BJ (cell line): ENCODE measurements around the gene LRFN2. TPM values are rescaled to one million over a fixed set of nuclear protein-coding genes. Genes with fewer than 3 reads are reported as not detected.

ENCODE experiments used
- CTCF ChIA-PET: fragments of 350-600 bp; formaldehyde crosslinking; extraction: SDS; loops from one replicate; lab custom pipeline; 2021; ENCODE audit warnings: antibody characterized with exemption, inconsistent platforms; lab: Yijun Ruan, JAX
- POLR2A ChIA-PET: fragments of 300-600 bp; sonication (Branson Sonifier 250); formaldehyde crosslinking; extraction: SDS; loops from one replicate; lab custom pipeline; 2021; ENCODE audit warnings: antibody characterized with exemption; lab: Charles Lee
- DNase-seq: peaks from one replicate; pipeline ENCODE4 v3.0.0-alpha.2; 2011; ENCODE audit warnings: low read depth
- H3K27me3 ChIP-seq: 2 replicates; pipeline ENCODE4 v1.6.0; 2011; ENCODE audit warnings: low read length; ENCODE audit not compliant: control insufficient read depth, insufficient read depth
- H3K36me3 ChIP-seq: 2 replicates; pipeline ENCODE4 v1.5.1; 2011; ENCODE audit warnings: low read length; ENCODE audit not compliant: control insufficient read depth, insufficient read depth
- H3K4me3 ChIP-seq: 2 replicates; pipeline ENCODE4 v1.5.1; 2011; ENCODE audit warnings: low read depth, mild to moderate bottlenecking, control low read depth, low read length
- CTCF ChIP-seq: IDR thresholded peaks from 2 replicates; pipeline ENCODE4 v1.5.1; 2011; ENCODE audit warnings: low read depth, mild to moderate bottlenecking, control low read depth, inconsistent platforms, low read length, moderate library complexity; ENCODE audit not compliant: insufficient read depth
- polyA plus RNA-seq: library from polyadenylated mRNA; depleted of rRNA; stranded (reverse); fragments of >200 nt; gene quantifications from 2 replicates; pipeline ENCODE4 v1.2.3, GENCODE V29; 2011

LRFN2 gene
- polyA plus RNA-seq, 1 experiment: not detected

GRCh38 chr6:40395066-40395697 is 192.0 kb downstream of the LRFN2 start:
- no peaks in the 10 kb centered on the region for H3K36me3 ChIP-seq
- H3K4me3 ChIP-seq: no peak overlapping the region
- no peak for DNase-seq
- TF ChIP-seq CTCF: no peak
- ChIA-PET POLR2A (no interaction called here), CTCF (no interaction called here)
- no peaks in the 10 kb centered on the region for H3K27me3 ChIP-seq

GRCh38 chr6:40394381-40394780 is 192.8 kb downstream of the LRFN2 start:
- CTCF ChIA-PET: no interaction called here
- DNase-seq: no peak
- TF ChIP-seq CTCF: no peak
- Histone ChIP-seq H3K4me3 (no peak overlapping the region), H3K27me3 (no peaks in the 10 kb centered on the region), H3K36me3 (no peaks in the 10 kb centered on the region)
- POLR2A ChIA-PET: no interaction called here

- POLR2A ChIA-PET: no interaction called here
- Histone ChIP-seq H3K27me3 (no peaks in the 10 kb centered on the region), H3K4me3 (no peak overlapping the region), H3K36me3 (no peaks in the 10 kb centered on the region)
- no peak for DNase-seq
- no peak for TF ChIP-seq CTCF
- CTCF ChIA-PET: no interaction called here
Measured at GRCh38 chr6:40393641-40394040, 193.5 kb downstream of the LRFN2 start.

- H3K36me3 ChIP-seq: no peaks in the 10 kb centered on the region
- H3K4me3 ChIP-seq: no peak overlapping the region
- POLR2A ChIA-PET: no interaction called here
- no peak for DNase-seq
- H3K27me3 ChIP-seq: no peaks in the 10 kb centered on the region
- no peak for TF ChIP-seq CTCF
- CTCF ChIA-PET: no interaction called here
Measured at GRCh38 chr6:40392589-40392988, 194.6 kb downstream of the LRFN2 start.

- H3K4me3 ChIP-seq: no peak overlapping the region
- H3K36me3 ChIP-seq: no peaks in the 10 kb centered on the region
- no peaks in the 10 kb centered on the region for H3K27me3 ChIP-seq
- TF ChIP-seq CTCF: no peak
- no peak for DNase-seq
- POLR2A ChIA-PET: no interaction called here
- CTCF ChIA-PET: no interaction called here
Measured at GRCh38 chr6:40391851-40392517, 195.2 kb downstream of the LRFN2 start.
